ENCODE data around the gene WWOX.

- no peak for TF ChIP-seq CTCF (IDR thresholded peaks at IDR 0.05)
- TF ChIP-seq EP300 (IDR thresholded peaks at IDR 0.05) = no peak
Measured at GRCh38 chr16:78984887-78985464, 885.5 kb downstream of the WWOX start.
